Fibroblast of lung (primary cell): ENCODE data around the gene SYCE1L. TPM values are rescaled to one million over a fixed set of nuclear protein-coding genes. Genes with fewer than 3 reads are reported as not detected.

Experiments
- DNase-seq, 2 donors: peaks; one replicate each; pipeline versions ENCODE4 v3.0.0 to v3.0.0-alpha.2; 2010; ENCODE audit warnings: low read depth in 2 of 2
- H2AFZ ChIP-seq: 2 replicates; pipeline ENCODE4 v1.5.1; 2012; ENCODE audit warnings: low read length, control low read depth, inconsistent platforms
- H3K27ac ChIP-seq: 2 replicates; pipeline ENCODE4 v1.5.1; 2011; ENCODE audit warnings: low read length, control low read depth; ENCODE audit not compliant: insufficient read depth
- H3K27me3 ChIP-seq: 2 replicates; pipeline ENCODE4 v1.5.1; 2011; ENCODE audit warnings: mild to moderate bottlenecking, low read length; ENCODE audit not compliant: control insufficient read depth, insufficient read depth
- H3K36me3 ChIP-seq: 2 replicates; pipeline ENCODE4 v1.5.1; 2011; ENCODE audit warnings: low read length; ENCODE audit not compliant: control insufficient read depth, insufficient read depth
- H3K4me1 ChIP-seq: 2 replicates; pipeline ENCODE4 v1.5.1; 2011; ENCODE audit warnings: low read length; ENCODE audit not compliant: control insufficient read depth, insufficient read depth; ENCODE audit errors: extremely low read depth
- H3K4me2 ChIP-seq: 2 replicates; pipeline ENCODE4 v1.5.1; 2011; ENCODE audit warnings: low read length, control low read depth; ENCODE audit not compliant: insufficient read depth; ENCODE audit errors: extremely low read depth
- H3K4me3 ChIP-seq, 4 experiments: fragments of 200-600 bp in 1 of 4; sonication (generic) in 1 of 4; replicated peaks in 1 of 4; 2 replicates each; pipeline ENCODE4 v1.5.1; 2011 to 2016; ENCODE audit warnings: low read length in 4 of 4, low read depth in 3 of 4, mild to moderate bottlenecking in 3 of 4, control low read depth in 2 of 4, inconsistent platforms in 1 of 4, mixed read lengths in 1 of 4; ENCODE audit not compliant: insufficient read depth in 1 of 4; ENCODE audit errors: control extremely low read depth in 1 of 4
- H3K79me2 ChIP-seq: 2 replicates; pipeline ENCODE4 v1.5.1; 2012; ENCODE audit warnings: mild to moderate bottlenecking, low read length, inconsistent platforms; ENCODE audit not compliant: control insufficient read depth, insufficient read depth
- H3K9ac ChIP-seq: 2 replicates; pipeline ENCODE4 v1.5.1; 2011; ENCODE audit warnings: mild to moderate bottlenecking, low read length, control low read depth; ENCODE audit not compliant: insufficient read depth
- H3K9me3 ChIP-seq: 2 replicates; pipeline ENCODE4 v1.5.1; 2012; ENCODE audit warnings: low read depth, low read length; ENCODE audit not compliant: control insufficient read depth, insufficient read depth
- H4K20me1 ChIP-seq: 2 replicates; pipeline ENCODE4 v1.5.1; 2011; ENCODE audit warnings: low read length; ENCODE audit not compliant: control insufficient read depth, insufficient read depth; ENCODE audit errors: extremely low read depth
- EZH2 ChIP-seq: IDR thresholded peaks from 2 replicates; pipeline ENCODE4 v1.5.1; 2012; ENCODE audit warnings: low read length, control low read depth, mild to moderate bottlenecking; ENCODE audit errors: missing control alignments
- polyA plus RNA-seq, 2 donors: library from polyadenylated mRNA; depleted of rRNA in 1 of 2; stranded (reverse) in 1 of 2; unstranded in 1 of 2; fragments of >200 nt; gene quantifications; 2 replicates each; pipeline ENCODE4 v1.2.1, GENCODE V29; 2011 to 2012; ENCODE audit warnings: missing spikeins in 1 of 2
- total RNA-seq: library from RNA; depleted of rRNA; stranded (reverse); fragments of >200 nt; gene quantifications from 2 replicates; pipeline ENCODE4 v1.2.1, GENCODE V29; 2014
- TF ChIP-seq, protein P1 (sequence below), 2 donors: IDR thresholded peaks in 1 of 2; conservative IDR thresholded peaks in 1 of 2; 1 replicate in 1 of 2; 2 replicates in 1 of 2; pipeline ENCODE4 v1.5.1; 2011 to 2012; ENCODE audit warnings: low read length in 2 of 2, control low read depth in 1 of 2, inconsistent platforms in 1 of 2, low read depth in 1 of 2, mild to moderate bottlenecking in 1 of 2

SYCE1L gene
- total and polyA plus RNA-seq, 2 donors (not counting 1 experiment from before 2014, with no cell fraction given) = 0.33 TPM; not detected in 1

DNA sequence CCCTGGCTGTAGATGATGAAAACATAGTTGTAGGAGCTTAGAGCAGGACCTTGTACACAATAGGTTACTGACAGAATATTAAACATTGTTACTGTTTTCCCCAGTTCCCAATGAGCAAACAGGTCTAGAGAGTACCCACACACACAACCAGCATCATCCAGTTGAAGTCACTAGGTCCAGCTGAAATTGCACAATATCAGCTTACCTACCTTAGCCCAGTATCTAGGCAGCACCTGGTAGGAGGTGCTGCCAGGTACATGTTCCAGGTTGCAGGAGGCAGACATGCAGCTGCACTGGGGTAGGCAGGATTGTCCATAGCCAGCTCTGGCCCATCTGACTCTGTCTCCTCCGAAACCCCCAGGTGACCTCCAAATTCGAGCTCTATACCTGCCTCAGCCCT, 1.5 kb upstream of the SYCE1L start:
- TF ChIP-seq, protein P1, sequence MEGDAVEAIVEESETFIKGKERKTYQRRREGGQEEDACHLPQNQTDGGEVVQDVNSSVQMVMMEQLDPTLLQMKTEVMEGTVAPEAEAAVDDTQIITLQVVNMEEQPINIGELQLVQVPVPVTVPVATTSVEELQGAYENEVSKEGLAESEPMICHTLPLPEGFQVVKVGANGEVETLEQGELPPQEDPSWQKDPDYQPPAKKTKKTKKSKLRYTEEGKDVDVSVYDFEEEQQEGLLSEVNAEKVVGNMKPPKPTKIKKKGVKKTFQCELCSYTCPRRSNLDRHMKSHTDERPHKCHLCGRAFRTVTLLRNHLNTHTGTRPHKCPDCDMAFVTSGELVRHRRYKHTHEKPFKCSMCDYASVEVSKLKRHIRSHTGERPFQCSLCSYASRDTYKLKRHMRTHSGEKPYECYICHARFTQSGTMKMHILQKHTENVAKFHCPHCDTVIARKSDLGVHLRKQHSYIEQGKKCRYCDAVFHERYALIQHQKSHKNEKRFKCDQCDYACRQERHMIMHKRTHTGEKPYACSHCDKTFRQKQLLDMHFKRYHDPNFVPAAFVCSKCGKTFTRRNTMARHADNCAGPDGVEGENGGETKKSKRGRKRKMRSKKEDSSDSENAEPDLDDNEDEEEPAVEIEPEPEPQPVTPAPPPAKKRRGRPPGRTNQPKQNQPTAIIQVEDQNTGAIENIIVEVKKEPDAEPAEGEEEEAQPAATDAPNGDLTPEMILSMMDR (conservative IDR thresholded peaks at IDR 0.05 in 1 of 2, IDR thresholded peaks at IDR 0.05 in 1 of 2; ENCODE audit: low read depth in 1 of 2, low read length in 2 of 2) = no peak
- TF ChIP-seq EZH2 = no peak
- H3K27me3 ChIP-seq = no peaks in the 10 kb centered on the region

DNA sequence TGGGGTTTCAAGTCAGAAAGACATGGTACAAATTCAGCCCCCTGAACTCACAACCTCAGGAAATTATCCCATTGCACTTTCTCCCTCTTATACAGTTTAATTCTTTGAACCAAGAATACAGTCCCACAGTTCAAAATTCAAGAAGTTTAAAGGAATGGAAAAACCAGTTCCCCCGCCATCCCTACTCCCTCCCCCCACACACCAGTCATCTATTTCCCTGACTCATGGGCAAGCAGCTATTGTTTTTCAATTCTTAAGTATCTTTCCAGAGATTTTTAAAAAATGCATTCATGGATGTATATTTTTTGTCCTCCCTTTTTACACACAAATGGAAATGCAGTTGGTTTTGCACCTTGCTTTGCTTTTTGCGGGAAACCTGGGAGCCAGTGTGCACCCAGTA, 7.3 kb downstream of the SYCE1L start:
- TF ChIP-seq, protein P1 (conservative IDR thresholded peaks at IDR 0.05 in 1 of 2, IDR thresholded peaks at IDR 0.05 in 1 of 2; ENCODE audit: low read depth in 1 of 2, low read length in 2 of 2) = no peak
- Histone ChIP-seq H3K4me1 (no peaks in the 10 kb centered on the region), H4K20me1 (no peaks in the 10 kb centered on the region), H2AFZ (no peak overlapping the region), H3K36me3 (no peaks in the 10 kb centered on the region), H3K4me3 (no peak overlapping the region), H3K9me3 (no peaks in the 10 kb centered on the region), H3K27ac (no peak overlapping the region), H3K4me2 (no peak overlapping the region), H3K9ac (no peak overlapping the region), H3K27me3 (no peaks in the 10 kb centered on the region), H3K79me2 (no peaks in the 10 kb centered on the region)
- DNase-seq = no peak

More for the DNA sequence above, 1.5 kb upstream of the SYCE1L start:
- Histone ChIP-seq H3K9me3 (no peaks in the 10 kb centered on the region), H3K27ac (no peak overlapping the region), H2AFZ (no peak overlapping the region), H3K4me1 (no peaks in the 10 kb centered on the region), H3K4me2 (no peak overlapping the region), H3K4me3 (no peak overlapping the region), H4K20me1 (no peaks in the 10 kb centered on the region), H3K9ac (no peak overlapping the region), H3K79me2 (peaks cover 6% of the 10 kb centered on the region), H3K36me3 (peaks cover 18% of the 10 kb centered on the region)
- DNase-seq = no peak

DNA sequence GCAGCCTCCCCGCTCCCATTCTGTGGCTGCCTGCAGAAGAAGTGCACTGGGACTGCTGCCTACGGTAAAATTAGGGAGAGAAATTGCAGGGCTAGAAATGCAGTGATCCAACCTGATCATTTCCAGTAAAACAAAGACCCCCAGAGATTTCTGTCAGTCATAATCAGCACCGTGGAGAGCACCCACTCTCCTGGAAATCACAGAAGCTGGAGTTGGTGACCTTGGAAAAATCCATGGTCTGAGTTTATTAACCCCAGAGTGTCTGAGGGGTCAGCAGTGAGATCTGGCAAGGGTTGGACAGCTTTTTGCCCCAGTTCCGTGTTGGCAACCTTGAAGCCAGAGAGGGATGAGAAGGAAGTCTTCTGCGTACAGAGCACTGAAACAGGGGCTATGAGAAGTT, 7.8 kb downstream of the SYCE1L start:
- Histone ChIP-seq H3K4me3 (no peak overlapping the region), H3K79me2 (no peaks in the 10 kb centered on the region), H3K4me2 (no peak overlapping the region), H3K27me3 (no peaks in the 10 kb centered on the region), H3K9me3 (no peaks in the 10 kb centered on the region), H4K20me1 (no peaks in the 10 kb centered on the region), H3K27ac (no peak overlapping the region), H2AFZ (no peak overlapping the region), H3K9ac (no peak overlapping the region), H3K36me3 (no peaks in the 10 kb centered on the region), H3K4me1 (no peaks in the 10 kb centered on the region)
- no peak for TF ChIP-seq EZH2
- DNase-seq = no peak
